HG02610 (cell line): ENCODE measurements around the gene NIPAL3.
"Not testable (repeated sequence)": the region's sequence is repeated elsewhere in the genome, so short reads cannot be mapped to it uniquely, and the experiment has no call there.

Experiments
- ATAC-seq: cut with Tn5 transposase; IDR thresholded peaks from one replicate; pipeline ENCODE4 v1.9.1; 2021; ENCODE audit warnings: mild to moderate bottlenecking, moderate library complexity; ENCODE audit not compliant: unreplicated experiment

The NIPAL3 gene

GRCh38 chr1:24514946-24515345 lies 99.3 kb downstream of the NIPAL3 start:
- ATAC-seq = no peak

- ATAC-seq = not testable (repeated sequence)
Measured at GRCh38 chr1:24515671-24516209, 100.1 kb downstream of the NIPAL3 start.

GRCh38 chr1:24516506-24516905 lies 100.9 kb downstream of the NIPAL3 start:
- no peak for ATAC-seq

- ATAC-seq = no peak
Measured at GRCh38 chr1:24517898-24518297, 102.3 kb downstream of the NIPAL3 start.

GRCh38 chr1:24520282-24520681 lies 104.7 kb downstream of the NIPAL3 start:
- not testable (repeated sequence) for ATAC-seq
